Activated naive CD8-positive, alpha-beta T cell treated with anti-CD3 and anti-CD28 coated beads for 36 hours (primary cell): ENCODE measurements around the gene IFNGR2. TPM values are rescaled to one million over a fixed set of nuclear protein-coding genes. Genes with fewer than 3 reads are reported as not detected.

ENCODE experiments used
- DNase-seq: peaks from one replicate; pipeline ENCODE4 v3.0.0; 2021
- H3K27ac Mint-ChIP-seq: one replicate; pipeline ENCODE4 v1.8.0; 2022; ENCODE audit warnings: mild to moderate bottlenecking, moderate library complexity, mixed read lengths
- H3K27me3 Mint-ChIP-seq: one replicate; pipeline ENCODE4 v1.8.0; 2022; ENCODE audit warnings: mild to moderate bottlenecking, mixed read lengths
- H3K36me3 Mint-ChIP-seq: one replicate; pipeline ENCODE4 v1.8.0; 2021; ENCODE audit warnings: mild to moderate bottlenecking, mixed read lengths
- H3K4me1 Mint-ChIP-seq: one replicate; pipeline ENCODE4 v1.8.0; 2021; ENCODE audit warnings: mixed read lengths
- H3K4me3 Mint-ChIP-seq: one replicate; pipeline ENCODE4 v1.8.0; 2022; ENCODE audit warnings: mild to moderate bottlenecking, moderate library complexity, mixed read lengths
- H3K9me3 Mint-ChIP-seq: one replicate; pipeline ENCODE4 v1.8.0; 2022; ENCODE audit warnings: mixed read lengths
- total RNA-seq, 2 experiments: library from RNA; stranded (reverse); gene quantifications; one replicate each; pipeline ENCODE4 v1.2.3, GENCODE V29; 2021

IFNGR2 gene
- total RNA-seq, 2 experiments from 2014 or later: 5.6 to 5.7 TPM

GRCh38 chr21:33470701-33471100, 67.5 kb downstream of the IFNGR2 start:
- no peak overlapping the region for H3K27ac Mint-ChIP-seq
- H3K4me1 Mint-ChIP-seq: peaks cover 11% of the 10 kb centered on the region
- no peak overlapping the region for H3K4me3 Mint-ChIP-seq
- DNase-seq: no peak
- peaks cover 4% of the 10 kb centered on the region for H3K36me3 Mint-ChIP-seq
- no peaks in the 10 kb centered on the region for H3K27me3 Mint-ChIP-seq
- H3K9me3 Mint-ChIP-seq: no peaks in the 10 kb centered on the region

DNA sequence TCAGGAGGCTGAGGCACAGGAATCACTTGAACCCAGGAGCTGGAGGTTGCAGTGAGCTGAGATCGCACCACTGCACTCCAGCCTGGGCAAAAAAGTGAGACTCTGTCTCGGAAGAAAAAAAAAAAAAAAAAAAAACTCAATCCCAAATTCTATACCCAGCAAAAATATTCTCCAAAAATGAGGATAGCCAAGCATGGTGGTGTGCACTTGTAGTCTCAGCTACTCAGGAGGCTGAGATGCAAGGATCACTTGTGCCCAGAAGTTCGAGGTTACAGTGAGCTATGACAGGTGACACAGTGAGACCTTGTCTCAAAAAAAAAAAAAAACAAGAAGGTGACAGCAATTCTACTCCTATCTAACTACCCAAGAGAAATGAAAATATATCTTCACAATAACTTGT, 70.1 kb downstream of the IFNGR2 start:
- peaks cover 4% of the 10 kb centered on the region for H3K36me3 Mint-ChIP-seq
- no peak overlapping the region for H3K4me3 Mint-ChIP-seq
- no peaks in the 10 kb centered on the region for H3K9me3 Mint-ChIP-seq
- H3K27ac Mint-ChIP-seq: no peak overlapping the region
- H3K27me3 Mint-ChIP-seq: no peaks in the 10 kb centered on the region
- peaks cover 10% of the 10 kb centered on the region for H3K4me1 Mint-ChIP-seq
- DNase-seq: no peak

- H3K27me3 Mint-ChIP-seq: no peaks in the 10 kb centered on the region
- H3K27ac Mint-ChIP-seq: no peak overlapping the region
- DNase-seq: no peak
- H3K36me3 Mint-ChIP-seq: peaks cover 4% of the 10 kb centered on the region
- no peak overlapping the region for H3K4me3 Mint-ChIP-seq
- no peaks in the 10 kb centered on the region for H3K9me3 Mint-ChIP-seq
- peaks cover 18% of the 10 kb centered on the region for H3K4me1 Mint-ChIP-seq
Observed at GRCh38 chr21:33477066-33477465, 73.9 kb downstream of the IFNGR2 start.

DNA sequence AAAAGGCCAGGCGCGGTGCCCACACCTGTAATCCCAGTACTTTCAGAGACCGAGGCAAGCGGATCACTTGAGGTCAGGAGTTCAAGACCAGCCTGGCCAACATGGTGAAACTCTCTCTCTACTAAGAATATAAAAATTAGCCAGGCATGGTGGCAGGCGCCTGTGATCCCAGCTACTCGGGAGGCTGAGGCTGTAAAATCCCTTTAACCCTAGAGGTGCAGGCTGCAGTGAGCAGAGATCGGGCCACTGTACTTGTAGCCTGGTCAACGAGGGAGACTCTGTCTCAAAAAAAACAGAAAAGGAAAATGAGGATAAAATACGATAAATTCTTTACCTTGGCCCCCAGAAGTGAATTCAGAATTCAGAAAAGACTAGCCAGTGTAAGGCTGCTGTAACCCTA, 75.0 kb downstream of the IFNGR2 start:
- peak overlapping the region; percentile 87 for H3K27ac Mint-ChIP-seq
- H3K36me3 Mint-ChIP-seq: peaks cover 4% of the 10 kb centered on the region
- H3K4me3 Mint-ChIP-seq: peak overlapping the region; percentile 86
- peaks cover 18% of the 10 kb centered on the region for H3K4me1 Mint-ChIP-seq
- no peaks in the 10 kb centered on the region for H3K9me3 Mint-ChIP-seq
- H3K27me3 Mint-ChIP-seq: no peaks in the 10 kb centered on the region
- DNase-seq: no peak

DNA sequence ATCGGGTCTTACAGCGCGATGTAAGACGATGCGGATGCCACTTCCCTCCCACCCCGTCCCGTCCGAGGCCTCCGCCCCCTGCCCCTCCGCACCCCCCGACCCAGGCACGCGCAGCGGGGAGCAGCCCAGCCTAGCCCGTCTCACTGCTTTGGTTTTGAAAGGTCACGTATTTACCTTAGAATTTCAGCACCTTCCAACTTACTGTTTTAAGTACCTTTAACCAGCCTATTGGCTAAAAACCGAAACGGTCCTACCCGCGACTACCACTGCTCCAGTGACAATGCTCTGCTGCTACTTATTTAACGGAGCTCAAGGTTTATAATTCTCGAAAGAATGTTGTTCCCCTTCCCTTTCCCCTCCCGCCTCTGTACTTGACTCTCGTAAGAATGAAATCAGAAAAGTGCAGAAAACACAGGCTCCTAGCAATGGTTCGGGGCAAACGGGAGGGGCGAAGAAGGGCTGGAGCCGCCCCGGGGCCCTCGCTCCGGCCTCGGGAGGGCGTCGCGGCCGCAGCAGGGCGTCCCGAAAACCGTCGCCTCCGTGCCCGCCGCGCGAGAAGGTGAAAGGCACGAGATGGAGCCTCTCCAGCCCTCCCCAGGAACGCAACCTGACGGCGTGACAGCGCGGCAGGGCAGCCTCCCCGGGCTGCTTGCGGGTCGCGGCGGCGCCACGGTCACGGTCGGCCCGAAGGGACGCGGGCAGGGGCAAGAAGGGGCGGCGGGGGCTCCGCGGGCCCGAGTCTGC, 75.9 kb downstream of the IFNGR2 start:
- Mint-ChIP-seq H3K36me3 (no peaks in the 10 kb centered on the region), H3K9me3 (no peaks in the 10 kb centered on the region), H3K4me1 (peaks cover 15% of the 10 kb centered on the region), H3K4me3 (peak overlapping the region; percentile 86), H3K27ac (peak overlapping the region; percentile 87), H3K27me3 (no peaks in the 10 kb centered on the region)
- peak; percentile 37 for DNase-seq

DNA sequence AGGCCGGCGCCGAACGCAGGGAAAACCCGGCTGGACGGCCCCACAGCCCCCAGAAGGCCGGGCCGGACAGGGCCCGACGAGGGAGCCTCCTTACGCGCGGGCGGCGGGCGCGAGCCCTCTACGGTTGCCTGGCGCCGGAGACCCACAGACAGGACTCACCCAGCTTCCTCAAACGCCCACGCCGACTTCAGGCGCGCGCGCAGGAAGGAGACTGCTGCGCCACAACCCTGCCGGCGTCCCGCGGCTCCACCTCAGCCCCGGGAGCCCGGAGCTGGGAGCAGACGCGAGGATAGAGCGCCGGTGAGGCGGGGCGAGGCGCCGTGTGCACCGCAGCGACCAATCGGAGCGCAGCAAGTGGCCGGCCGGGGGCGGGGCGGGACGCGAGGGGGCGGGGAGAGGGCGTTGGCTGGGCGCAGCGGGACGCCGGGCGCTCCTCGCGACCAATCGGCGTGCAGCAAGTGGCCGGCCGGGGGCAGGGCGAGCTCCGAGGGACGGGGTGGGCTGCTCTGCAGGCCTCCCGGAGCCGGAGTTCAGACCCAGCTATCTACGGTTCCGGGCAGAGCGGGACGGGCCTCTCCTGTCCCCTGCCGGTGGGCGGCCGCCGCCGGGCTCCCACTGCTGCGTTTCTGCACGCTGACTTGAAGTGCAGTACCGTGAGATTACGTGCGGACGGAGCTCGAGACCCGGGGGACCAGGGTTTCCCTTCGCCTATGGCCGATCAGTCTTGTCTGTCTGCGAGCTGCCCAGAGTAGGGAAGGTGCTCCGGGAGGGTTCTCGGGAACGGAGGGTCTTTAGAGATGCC, 76.7 kb downstream of the IFNGR2 start, which contains the start of gene TMEM50B:
Gene TMEM50B, minus strand, starts transcription at position 296 of the 802 bp plus-strand sequence. CDS start 11,089 bp downstream, outside the sequence.
- H3K9me3 Mint-ChIP-seq: no peaks in the 10 kb centered on the region
- no peaks in the 10 kb centered on the region for H3K27me3 Mint-ChIP-seq
- peaks cover 15% of the 10 kb centered on the region for H3K4me1 Mint-ChIP-seq
- no peaks in the 10 kb centered on the region for H3K36me3 Mint-ChIP-seq
- DNase-seq: peak; percentile 99
- peak within 1 kb of the TSS; percentile 86 for H3K4me3 Mint-ChIP-seq
- H3K27ac Mint-ChIP-seq: peak within 1 kb of the TSS; percentile 88

DNA sequence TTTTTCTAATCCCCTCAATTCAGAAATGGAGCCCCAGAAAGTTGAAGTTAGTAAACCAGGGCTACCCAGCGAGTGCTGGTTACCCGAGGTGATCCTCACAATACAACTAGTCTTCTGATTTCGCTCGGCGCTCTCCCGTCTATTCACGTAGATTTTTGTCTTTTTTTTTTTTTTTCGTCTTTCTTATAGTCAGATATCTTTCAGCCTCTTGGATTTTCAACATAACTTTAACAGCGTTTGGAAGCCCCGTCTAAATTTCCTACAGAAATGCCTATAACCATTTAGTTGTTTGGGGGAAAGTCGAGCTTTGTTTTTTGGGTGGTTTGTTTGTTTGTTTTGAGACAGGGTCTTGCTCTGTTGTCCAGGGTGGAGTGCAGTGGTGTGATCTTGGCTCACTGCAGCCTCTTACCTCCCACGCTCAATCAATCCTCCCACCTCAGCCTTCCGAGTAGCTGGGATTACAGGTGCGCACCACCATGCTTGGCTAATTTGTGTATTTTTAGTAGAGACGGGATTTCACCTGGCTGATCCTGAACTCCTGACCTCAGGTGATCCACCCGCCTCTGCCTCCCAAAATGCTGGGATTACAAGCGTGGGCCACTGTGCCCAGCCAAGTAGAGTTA, 77.4 kb downstream of the IFNGR2 start:
- no peaks in the 10 kb centered on the region for H3K27me3 Mint-ChIP-seq
- peaks cover 15% of the 10 kb centered on the region for H3K4me1 Mint-ChIP-seq
- DNase-seq: no peak
- H3K9me3 Mint-ChIP-seq: no peaks in the 10 kb centered on the region
- H3K4me3 Mint-ChIP-seq: peak overlapping the region; percentile 86
- peak overlapping the region; percentile 88 for H3K27ac Mint-ChIP-seq
- H3K36me3 Mint-ChIP-seq: no peaks in the 10 kb centered on the region

- DNase-seq: no peak
- no peaks in the 10 kb centered on the region for H3K9me3 Mint-ChIP-seq
- H3K4me3 Mint-ChIP-seq: peak overlapping the region; percentile 86
- no peaks in the 10 kb centered on the region for H3K36me3 Mint-ChIP-seq
- no peak overlapping the region for H3K27ac Mint-ChIP-seq
- no peaks in the 10 kb centered on the region for H3K27me3 Mint-ChIP-seq
- peaks cover 15% of the 10 kb centered on the region for H3K4me1 Mint-ChIP-seq
Observed at GRCh38 chr21:33481314-33481943, 78.2 kb downstream of the IFNGR2 start.

Other genes starting within 250 kb of the IFNGR2 start
- 10 to 100 TPM; 36.9 to 43.7 TPM for gene IFNAR2, start 173.5 kb upstream of the IFNGR2 start, total RNA-seq
- gene IL10RB, start 137.0 kb upstream of the IFNGR2 start, total RNA-seq: 10 to 100 TPM; 25.3 to 25.9 TPM
- gene IFNAR1, start 78.4 kb upstream of the IFNGR2 start, total RNA-seq: 10 to 100 TPM; 32.3 to 34.7 TPM
- 10 to 100 TPM; 14.6 to 15.7 TPM for gene TMEM50B, start 76.6 kb downstream of the IFNGR2 start, total RNA-seq
- under 1 TPM; 0.23 to 0.58 TPM for gene DNAJC28, start 88.3 kb downstream of the IFNGR2 start, total RNA-seq
- 100 to 1,000 TPM; 259 to 265 TPM for gene GART, start 138.7 kb downstream of the IFNGR2 start, total RNA-seq
- 100 to 1,000 TPM; 283 to 328 TPM for gene SON, start 139.6 kb downstream of the IFNGR2 start, total RNA-seq
- 10 to 100 TPM; 38.7 to 41.9 TPM for gene DONSON, start 185.3 kb downstream of the IFNGR2 start, total RNA-seq
- 10 to 100 TPM; 22.7 to 29.6 TPM for gene CRYZL1, start 238.3 kb downstream of the IFNGR2 start, total RNA-seq
- gene ITSN1, start 239.1 kb downstream of the IFNGR2 start, total RNA-seq: 1 to 10 TPM; 3.6 to 6.6 TPM